NB4 (cell line): ENCODE data around the gene APP.

Experiments
- DNase-seq: peaks from one replicate; pipeline ENCODE4 v3.0.0; 2010; ENCODE audit warnings: low read depth
- H3K4me3 ChIP-seq: one replicate; pipeline ENCODE4 v1.5.1; 2011; ENCODE audit warnings: mild to moderate bottlenecking, low read depth, low read length, moderate library complexity
- MYC ChIP-seq: IDR thresholded peaks from 2 replicates; pipeline ENCODE4 v1.6.1; 2011; ENCODE audit warnings: low read depth, low read length
- POLR2A ChIP-seq: IDR thresholded peaks from 2 replicates; pipeline ENCODE4 v1.6.1; 2011; ENCODE audit warnings: mild to moderate bottlenecking; ENCODE audit not compliant: insufficient read length; ENCODE audit errors: extremely low read depth
- TF ChIP-seq, protein P1 (sequence below): IDR thresholded peaks from one replicate; pipeline ENCODE4 v1.5.1; 2012; ENCODE audit warnings: low read depth, low read length
- TF ChIP-seq, protein P2 (sequence below): IDR thresholded peaks from 2 replicates; pipeline ENCODE4 v1.6.1; 2011; ENCODE audit warnings: low read depth, low read length

Gene APP

DNA sequence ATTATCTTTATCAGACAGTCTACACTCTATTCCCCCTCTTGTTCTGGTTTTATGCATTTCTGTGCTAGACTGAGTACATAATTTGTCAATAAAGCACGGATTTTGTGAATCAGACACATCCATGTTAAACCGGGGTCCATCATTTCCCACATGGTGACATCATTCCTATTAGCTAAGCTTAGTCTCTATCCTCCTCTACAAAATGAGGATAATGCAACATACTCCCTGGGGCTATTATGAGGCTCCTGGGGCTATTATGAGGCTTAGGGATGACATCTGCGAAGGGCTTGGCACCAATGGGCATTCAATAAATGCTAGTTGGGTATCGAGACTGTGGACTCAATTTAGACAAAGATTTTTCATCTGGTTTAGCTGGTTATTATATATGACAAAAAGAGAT, 25.1 kb upstream of the APP start:
- H3K4me3 ChIP-seq = no peak overlapping the region
- no peak for DNase-seq
- TF ChIP-seq, protein P1, sequence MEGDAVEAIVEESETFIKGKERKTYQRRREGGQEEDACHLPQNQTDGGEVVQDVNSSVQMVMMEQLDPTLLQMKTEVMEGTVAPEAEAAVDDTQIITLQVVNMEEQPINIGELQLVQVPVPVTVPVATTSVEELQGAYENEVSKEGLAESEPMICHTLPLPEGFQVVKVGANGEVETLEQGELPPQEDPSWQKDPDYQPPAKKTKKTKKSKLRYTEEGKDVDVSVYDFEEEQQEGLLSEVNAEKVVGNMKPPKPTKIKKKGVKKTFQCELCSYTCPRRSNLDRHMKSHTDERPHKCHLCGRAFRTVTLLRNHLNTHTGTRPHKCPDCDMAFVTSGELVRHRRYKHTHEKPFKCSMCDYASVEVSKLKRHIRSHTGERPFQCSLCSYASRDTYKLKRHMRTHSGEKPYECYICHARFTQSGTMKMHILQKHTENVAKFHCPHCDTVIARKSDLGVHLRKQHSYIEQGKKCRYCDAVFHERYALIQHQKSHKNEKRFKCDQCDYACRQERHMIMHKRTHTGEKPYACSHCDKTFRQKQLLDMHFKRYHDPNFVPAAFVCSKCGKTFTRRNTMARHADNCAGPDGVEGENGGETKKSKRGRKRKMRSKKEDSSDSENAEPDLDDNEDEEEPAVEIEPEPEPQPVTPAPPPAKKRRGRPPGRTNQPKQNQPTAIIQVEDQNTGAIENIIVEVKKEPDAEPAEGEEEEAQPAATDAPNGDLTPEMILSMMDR = no peak
- no peak for TF ChIP-seq POLR2A
- no peak for TF ChIP-seq MYC
- TF ChIP-seq, protein P2, sequence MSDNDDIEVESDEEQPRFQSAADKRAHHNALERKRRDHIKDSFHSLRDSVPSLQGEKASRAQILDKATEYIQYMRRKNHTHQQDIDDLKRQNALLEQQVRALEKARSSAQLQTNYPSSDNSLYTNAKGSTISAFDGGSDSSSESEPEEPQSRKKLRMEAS = no peak

DNA sequence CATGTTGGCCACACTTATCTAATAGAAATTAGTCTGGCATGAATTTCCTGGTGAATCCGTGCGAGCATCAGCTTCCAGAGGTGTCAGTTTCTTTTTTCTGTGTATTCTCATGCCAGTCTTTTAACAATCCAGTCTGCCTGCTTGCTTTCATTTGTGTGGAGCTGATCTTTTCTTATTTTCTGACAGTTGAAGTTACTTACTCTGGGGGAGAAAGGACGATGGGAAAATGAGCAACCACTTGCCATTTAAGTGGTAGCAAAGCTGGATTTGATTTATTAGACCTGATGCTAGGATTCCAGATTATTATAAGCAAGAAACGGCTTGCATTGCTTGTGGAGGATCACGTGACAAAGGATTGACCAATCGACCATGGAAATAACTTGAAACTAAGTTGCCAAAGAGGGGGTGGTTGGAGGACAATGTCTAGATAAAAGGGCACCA, 24.3 kb upstream of the APP start:
- DNase-seq = no peak
- no peak for TF ChIP-seq MYC
- TF ChIP-seq POLR2A = no peak
- TF ChIP-seq, protein P2 = no peak
- TF ChIP-seq, protein P1 = no peak
- H3K4me3 ChIP-seq = no peak overlapping the region

DNA sequence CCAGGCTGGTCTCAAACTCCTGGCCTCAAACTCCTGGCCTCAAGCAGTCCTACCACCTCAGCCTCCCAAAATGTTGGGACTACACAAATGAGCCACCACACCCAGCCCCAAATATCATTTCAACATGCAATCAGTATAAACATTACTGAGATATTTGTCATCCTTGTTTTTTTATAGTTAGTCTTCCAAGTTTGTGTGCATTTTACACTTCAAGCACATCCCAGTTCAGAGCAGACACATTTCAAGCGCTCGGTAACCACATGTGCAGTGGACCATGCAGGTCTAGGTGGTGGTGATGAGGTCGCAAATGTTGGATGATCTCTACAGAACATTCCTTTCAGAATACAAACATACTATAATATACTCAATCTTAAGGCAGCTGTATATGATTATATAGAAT, 23.8 kb upstream of the APP start:
- no peak overlapping the region for H3K4me3 ChIP-seq
- DNase-seq = no peak
- TF ChIP-seq, protein P1 = no peak
- TF ChIP-seq POLR2A (no peak), MYC (no peak)
- TF ChIP-seq, protein P2 = no peak

DNA sequence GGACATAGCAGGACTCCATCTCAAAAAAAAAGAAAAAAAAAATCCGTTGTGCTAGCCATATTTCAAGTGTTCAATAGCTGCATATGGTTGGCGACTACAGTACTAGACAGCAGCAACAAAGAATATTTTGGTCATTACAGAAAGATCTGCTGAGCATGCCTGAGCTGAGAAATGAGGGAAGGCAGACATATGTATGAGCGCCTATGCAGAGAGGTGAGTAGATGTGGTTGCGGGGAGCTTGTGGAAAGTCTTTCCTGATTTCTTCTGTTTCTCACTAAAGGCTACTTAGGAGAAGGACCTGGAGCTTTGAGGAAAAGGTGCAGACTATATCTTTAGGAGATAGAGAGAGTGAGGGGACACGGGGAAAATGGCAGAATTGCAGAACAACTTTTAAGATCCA, 21.0 kb upstream of the APP start:
- no peak for TF ChIP-seq MYC
- TF ChIP-seq POLR2A = no peak
- TF ChIP-seq, protein P2 = no peak
- TF ChIP-seq, protein P1 = no peak
- no peak for DNase-seq

DNA sequence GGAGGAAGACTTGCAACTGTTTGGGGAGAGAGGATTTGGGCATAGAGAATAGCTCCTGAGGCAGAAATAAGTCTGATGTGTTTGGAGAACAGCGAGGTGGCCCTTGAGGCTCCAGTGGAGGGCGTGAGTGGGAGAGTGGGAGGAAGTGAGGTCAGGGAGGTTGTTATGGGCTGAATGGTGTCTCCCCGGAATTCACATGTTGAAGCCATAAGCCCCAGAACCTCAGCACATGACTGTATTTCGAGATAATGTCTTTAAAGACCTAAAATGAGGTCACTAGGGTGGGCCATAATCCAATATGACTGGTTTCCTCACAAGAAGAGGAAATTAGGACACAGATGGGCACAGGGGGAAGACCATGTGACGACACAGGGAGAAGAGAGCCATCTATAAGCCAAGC, 17.9 kb upstream of the APP start:
- TF ChIP-seq, protein P1 = no peak
- TF ChIP-seq, protein P2 = no peak
- TF ChIP-seq POLR2A = no peak
- no peak for TF ChIP-seq MYC
- H3K4me3 ChIP-seq = no peak overlapping the region
- no peak for DNase-seq

More for the DNA sequence above, 21.0 kb upstream of the APP start:
- no peak overlapping the region for H3K4me3 ChIP-seq

DNA sequence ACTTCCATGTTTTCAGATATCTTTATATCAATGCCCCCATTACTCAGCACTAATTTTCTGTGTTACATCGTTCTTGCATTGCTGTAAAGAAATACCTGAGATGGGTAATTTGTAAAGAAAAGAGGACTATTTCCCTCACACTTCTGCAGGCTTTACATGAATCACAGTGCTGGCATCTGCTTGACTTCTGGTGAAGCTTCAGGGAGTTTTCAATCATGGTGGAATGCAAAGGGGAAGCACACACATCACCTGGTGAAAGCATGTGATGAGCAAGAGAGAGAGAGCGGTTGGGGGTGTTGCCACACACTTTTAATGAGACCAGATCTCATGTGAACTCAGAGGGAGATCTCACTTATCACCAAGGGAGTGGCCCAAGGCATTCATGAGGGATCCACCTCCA, 14.9 kb upstream of the APP start:
- TF ChIP-seq MYC (no peak), POLR2A (no peak)
- TF ChIP-seq, protein P1 = no peak
- TF ChIP-seq, protein P2 = no peak
- H3K4me3 ChIP-seq = no peak overlapping the region
- no peak for DNase-seq
